ENCODE data around the gene DCK. TPM values are rescaled to one million over a fixed set of nuclear protein-coding genes. Genes with fewer than 3 reads are reported as not detected.

The DCK gene
- total RNA-seq, 1 donor from 2014 or later = 12.7 TPM

DNA sequence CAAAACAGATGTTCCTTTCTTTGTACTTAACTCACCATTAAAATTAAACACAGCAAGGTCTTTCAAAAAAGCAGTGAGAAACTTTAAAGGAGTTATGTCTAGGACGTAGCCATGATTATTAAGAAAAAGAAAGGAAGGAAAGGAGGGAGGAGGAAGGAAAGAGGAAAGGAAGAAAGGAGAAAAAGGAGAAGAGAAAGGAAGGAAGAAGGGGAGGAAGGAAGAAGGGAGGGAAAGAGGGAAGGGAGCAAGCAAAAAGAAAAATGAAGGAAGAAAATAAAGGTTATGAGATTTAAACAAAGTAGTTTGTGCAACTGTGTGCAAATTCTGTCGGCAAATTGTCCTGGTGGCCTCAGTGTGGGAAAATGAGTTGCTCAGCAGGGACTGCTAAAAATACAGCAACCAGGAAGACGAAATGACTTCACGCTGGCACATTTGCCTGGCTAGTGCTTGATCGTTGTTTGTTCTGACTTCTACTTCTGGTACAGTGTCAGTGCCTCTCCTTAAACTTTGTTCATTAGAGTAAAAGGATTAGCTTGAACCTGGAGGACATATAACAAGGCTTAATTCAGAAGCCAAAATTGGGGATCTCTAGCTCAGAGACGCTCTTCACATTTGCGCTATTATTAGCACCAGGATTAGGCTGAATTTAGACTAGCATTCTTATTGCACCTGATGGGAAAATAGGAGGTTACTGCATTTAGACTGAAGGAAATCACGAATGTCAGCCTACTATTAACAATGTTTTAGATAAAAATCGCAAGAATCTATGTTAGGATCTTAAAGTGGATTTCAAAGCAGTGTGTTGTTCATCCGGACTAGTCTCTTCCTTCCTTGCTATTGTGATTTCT lies 81.2 kb downstream of the DCK start:
- H3K36me3 Mint-ChIP-seq = no peaks in the 10 kb centered on the region
- H3K4me3 Mint-ChIP-seq = no peak overlapping the region
- no peak for DNase-seq (ENCODE audit: low spot score in 2 of 2, unreplicated experiment in 2 of 2)
- H3K27ac Mint-ChIP-seq = no peak overlapping the region
- H3K4me1 Mint-ChIP-seq = no peaks in the 10 kb centered on the region
- no peak for TF ChIP-seq CTCF (IDR thresholded peaks at IDR 0.05; ENCODE audit: unreplicated experiment)
- no peaks in the 10 kb centered on the region for H3K9me3 Mint-ChIP-seq
- peaks cover 19% of the 10 kb centered on the region for H3K27me3 Mint-ChIP-seq (ENCODE audit: low read depth)

Other genes starting within 250 kb of the DCK start
- gene GRSF1, start 153.8 kb upstream of the DCK start, total RNA-seq = 78.5 to 85.9 TPM (median 80.2 TPM) in 3 replicates
- gene MOB1B, start 91.3 kb upstream of the DCK start, total RNA-seq = 35.3 to 36.9 TPM (median 36.2 TPM) in 3 replicates

All from mesothelial cell of epicardium (in vitro differentiated cells).